HG03139 (cell line): Measurements from ENCODE around the gene HLA-F.

ENCODE experiments used
- ATAC-seq: cut with Tn5 transposase; IDR thresholded peaks from one replicate; pipeline ENCODE4 v1.9.1; 2021; ENCODE audit not compliant: unreplicated experiment

Gene HLA-F

GRCh38 chr6:29742127-29742526, 18.9 kb downstream of the HLA-F start:
- ATAC-seq = no peak

GRCh38 chr6:29743025-29743424, 19.8 kb downstream of the HLA-F start:
- no peak for ATAC-seq

GRCh38 chr6:29743568-29743967, 20.3 kb downstream of the HLA-F start:
- no peak for ATAC-seq

GRCh38 chr6:29744131-29744530, 20.9 kb downstream of the HLA-F start:
- ATAC-seq = no peak

- ATAC-seq = no peak
These were observed 21.4 kb downstream of the HLA-F start for GRCh38 chr6:29744621-29745020.

GRCh38 chr6:29745386-29745785, 22.2 kb downstream of the HLA-F start:
- no peak for ATAC-seq

GRCh38 chr6:29745855-29746449, 22.7 kb downstream of the HLA-F start:
- ATAC-seq = no peak

- ATAC-seq = no peak
These were observed 23.8 kb downstream of the HLA-F start for GRCh38 chr6:29746846-29747687.

GRCh38 chr6:29747688-29748250, 24.5 kb downstream of the HLA-F start:
- no peak for ATAC-seq

GRCh38 chr6:29748391-29749307, 25.4 kb downstream of the HLA-F start:
- peak; percentile 55 for ATAC-seq

GRCh38 chr6:29749308-29749662, 26.1 kb downstream of the HLA-F start:
- no peak for ATAC-seq

GRCh38 chr6:29749668-29750067, 26.4 kb downstream of the HLA-F start:
- ATAC-seq = no peak

GRCh38 chr6:29750709-29751108, 27.5 kb downstream of the HLA-F start:
- no peak for ATAC-seq

GRCh38 chr6:29751480-29751879, 28.2 kb downstream of the HLA-F start:
- no peak for ATAC-seq

GRCh38 chr6:29752451-29753308, 29.4 kb downstream of the HLA-F start:
- ATAC-seq = peak; percentile 57

- no peak for ATAC-seq
These were observed 30.0 kb downstream of the HLA-F start for GRCh38 chr6:29753309-29753644.

GRCh38 chr6:29755295-29755871, 32.1 kb downstream of the HLA-F start:
- ATAC-seq = no peak

- ATAC-seq = no peak
These were observed 34.0 kb downstream of the HLA-F start for GRCh38 chr6:29757282-29757681.

- no peak for ATAC-seq
These were observed 34.6 kb downstream of the HLA-F start for GRCh38 chr6:29757701-29758293.

GRCh38 chr6:29758761-29759160, 35.5 kb downstream of the HLA-F start:
- ATAC-seq = no peak
